H9 (cell line): ENCODE results near the gene DCPS. TPM values are rescaled to one million over a fixed set of nuclear protein-coding genes. Genes with fewer than 3 reads are reported as not detected.

Source experiments
- DNase-seq: peaks from one replicate; pipeline ENCODE4 v3.0.0-alpha.2; 2017
- H2AFZ ChIP-seq: one replicate; pipeline ENCODE4 v1.6.1; 2013; ENCODE audit warnings: mild to moderate bottlenecking, low read length, control low read depth, moderate library complexity
- H2AK5ac ChIP-seq: 2 replicates; pipeline ENCODE4 v1.6.1; 2013; ENCODE audit warnings: low read length, control low read depth, mixed read lengths; ENCODE audit not compliant: insufficient read length
- H2BK120ac ChIP-seq: one replicate; pipeline ENCODE4 v1.6.1; 2013; ENCODE audit warnings: low read depth, mild to moderate bottlenecking, low read length, control low read depth, inconsistent platforms; ENCODE audit not compliant: poor library complexity, severe bottlenecking
- H2BK12ac ChIP-seq: 2 replicates; pipeline ENCODE4 v1.6.1; 2013; ENCODE audit warnings: low read length, control low read depth, mixed read lengths, low read depth; ENCODE audit not compliant: insufficient read length
- H2BK15ac ChIP-seq: 2 replicates; pipeline ENCODE4 v1.6.1; 2013; ENCODE audit warnings: low read depth, low read length, control low read depth
- H2BK20ac ChIP-seq: one replicate; pipeline ENCODE4 v1.6.1; 2013; ENCODE audit warnings: low read depth, mild to moderate bottlenecking, low read length, control low read depth, inconsistent platforms; ENCODE audit not compliant: poor library complexity, severe bottlenecking
- H2BK5ac ChIP-seq: 2 replicates; pipeline ENCODE4 v1.6.1; 2013; ENCODE audit warnings: low read length, control low read depth, mixed read lengths; ENCODE audit not compliant: insufficient read length
- H3K14ac ChIP-seq: 2 replicates; pipeline ENCODE4 v1.6.1; 2013; ENCODE audit warnings: low read length, control low read depth; ENCODE audit not compliant: insufficient read depth
- H3K18ac ChIP-seq: 2 replicates; pipeline ENCODE4 v1.6.1; 2013; ENCODE audit warnings: low read depth, mild to moderate bottlenecking, mixed read lengths, low read length, control low read depth; ENCODE audit not compliant: insufficient read length
- H3K23ac ChIP-seq: 2 replicates; pipeline ENCODE4 v1.6.1; 2013; ENCODE audit warnings: low read length, control low read depth, mixed read lengths, low read depth; ENCODE audit not compliant: insufficient read length
- H3K23me2 ChIP-seq: 2 replicates; pipeline ENCODE4 v1.6.1; 2013; ENCODE audit warnings: low read depth, mild to moderate bottlenecking, mixed read lengths, low read length, control low read depth; ENCODE audit not compliant: insufficient read length, poor library complexity, severe bottlenecking
- H3K27ac ChIP-seq: 2 replicates; pipeline ENCODE4 v1.5.1; 2013; ENCODE audit warnings: low read length, control low read depth, mixed read lengths, low read depth; ENCODE audit not compliant: insufficient read length
- H3K27me3 ChIP-seq: 2 replicates; pipeline ENCODE4 v1.6.1; 2013; ENCODE audit warnings: low read length, control low read depth, inconsistent platforms; ENCODE audit not compliant: insufficient read depth
- H3K4ac ChIP-seq: 2 replicates; pipeline ENCODE4 v1.6.1; 2013; ENCODE audit warnings: low read depth, mild to moderate bottlenecking, control low read depth, inconsistent platforms, low read length, moderate library complexity
- H3K4me1 ChIP-seq: 2 replicates; pipeline ENCODE4 v1.6.1; 2013; ENCODE audit warnings: low read length, control low read depth, inconsistent platforms; ENCODE audit not compliant: insufficient read depth
- H3K4me2 ChIP-seq: 2 replicates; pipeline ENCODE4 v1.6.1; 2013; ENCODE audit warnings: low read length, control low read depth, mixed read lengths; ENCODE audit not compliant: insufficient read length, insufficient read depth
- H3K56ac ChIP-seq: 2 replicates; pipeline ENCODE4 v1.6.1; 2013; ENCODE audit warnings: low read depth, mild to moderate bottlenecking, mixed read lengths, low read length, control low read depth; ENCODE audit not compliant: insufficient read length
- H3K79me1 ChIP-seq: 2 replicates; pipeline ENCODE4 v1.6.1; 2013; ENCODE audit warnings: low read depth, mild to moderate bottlenecking, moderate library complexity, low read length, control low read depth, inconsistent platforms; ENCODE audit not compliant: insufficient read depth, poor library complexity, severe bottlenecking
- H3K79me2 ChIP-seq: 2 replicates; pipeline ENCODE4 v1.6.1; 2013; ENCODE audit warnings: low read length, control low read depth, inconsistent platforms; ENCODE audit not compliant: insufficient read depth
- H3K9ac ChIP-seq: 2 replicates; pipeline ENCODE4 v1.6.1; 2013; ENCODE audit warnings: low read length, control low read depth, mixed read lengths; ENCODE audit not compliant: insufficient read length; ENCODE audit errors: extremely low read depth
- H3K9me3 ChIP-seq: one replicate; pipeline ENCODE4 v1.6.1; 2013; ENCODE audit warnings: low read depth, low read length, inconsistent platforms; ENCODE audit not compliant: control insufficient read depth
- H3T11ph ChIP-seq: one replicate; pipeline ENCODE4 v1.6.1; 2013; ENCODE audit warnings: mild to moderate bottlenecking, low read length, control low read depth, inconsistent platforms
- H4K20me1 ChIP-seq: one replicate; pipeline ENCODE4 v1.6.1; 2013; ENCODE audit not compliant: control insufficient read depth, insufficient read length, insufficient read depth
- H4K5ac ChIP-seq: 2 replicates; pipeline ENCODE4 v1.6.1; 2013; ENCODE audit warnings: low read depth, mild to moderate bottlenecking, mixed read lengths, low read length, control low read depth; ENCODE audit not compliant: insufficient read length
- H4K8ac ChIP-seq: replicated peaks from 2 replicates; pipeline ENCODE4 v1.6.1; 2013; ENCODE audit warnings: low read length, control low read depth, mixed read lengths, low read depth; ENCODE audit not compliant: insufficient read length
- H4K91ac ChIP-seq: 2 replicates; pipeline ENCODE4 v1.6.1; 2013; ENCODE audit warnings: low read depth, mild to moderate bottlenecking, moderate library complexity, mixed read lengths, low read length, control low read depth; ENCODE audit not compliant: insufficient read length
- H3K27ac Mint-ChIP-seq, 3 experiments: 2 replicates in 2 of 3; 3 replicates in 1 of 3; pipeline ENCODE4 v1.8.0; 2020 to 2021; ENCODE audit warnings: mixed read lengths in 3 of 3, mild to moderate bottlenecking in 1 of 3, moderate library complexity in 1 of 3
- H3K27me3 Mint-ChIP-seq: 2 replicates; pipeline ENCODE4 v1.8.0; 2021; ENCODE audit warnings: low read depth, mild to moderate bottlenecking, moderate library complexity, mixed read lengths
- H3K36me3 Mint-ChIP-seq, 3 experiments: 2 replicates in 2 of 3; 3 replicates in 1 of 3; pipeline ENCODE4 v1.8.0; 2020 to 2021; ENCODE audit warnings: low read depth in 3 of 3, mixed read lengths in 3 of 3; ENCODE audit not compliant: insufficient read depth in 1 of 3
- H3K4me1 Mint-ChIP-seq, 2 experiments: 2 replicates each; pipeline ENCODE4 v1.8.0; 2020; ENCODE audit warnings: mixed read lengths in 2 of 2
- H3K4me3 Mint-ChIP-seq, 2 experiments: 2 replicates in 1 of 2; 3 replicates in 1 of 2; pipeline ENCODE4 v1.8.0; 2020 to 2021; ENCODE audit warnings: mild to moderate bottlenecking in 2 of 2, mixed read lengths in 2 of 2, moderate library complexity in 1 of 2
- H3K9me3 Mint-ChIP-seq, 2 experiments: 2 replicates in 1 of 2; 3 replicates in 1 of 2; pipeline ENCODE4 v1.8.0; 2020; ENCODE audit warnings: mild to moderate bottlenecking in 2 of 2, mixed read lengths in 2 of 2, moderate library complexity in 1 of 2
- CTCF ChIP-seq: fragments of 200-600 bp; sonication (generic); conservative IDR thresholded peaks from 3 replicates; pipeline ENCODE4 v1.8.0; 2021; ENCODE audit warnings: antibody characterized with exemption, mild to moderate bottlenecking
- WGBS: extraction: QIAGEN DNeasy Blood & Tissue Kit; methylation state at CpG from one replicate; pipeline ENCODE4 v1.1.7; 2013; ENCODE audit warnings: missing lambda C conversion rate, low lambda C conversion rate, mixed read lengths; ENCODE audit not compliant: insufficient read length; ENCODE audit errors: extremely low coverage; 5-methylcytosine and 5-hydroxymethylcytosine counted together
- total RNA-seq: library from RNA; stranded (reverse); gene quantifications from 2 replicates; pipeline ENCODE4 v1.2.1, GENCODE V29; 2021

DCPS gene
- total RNA-seq, 1 experiment from 2014 or later, result 27.7 TPM

DNA sequence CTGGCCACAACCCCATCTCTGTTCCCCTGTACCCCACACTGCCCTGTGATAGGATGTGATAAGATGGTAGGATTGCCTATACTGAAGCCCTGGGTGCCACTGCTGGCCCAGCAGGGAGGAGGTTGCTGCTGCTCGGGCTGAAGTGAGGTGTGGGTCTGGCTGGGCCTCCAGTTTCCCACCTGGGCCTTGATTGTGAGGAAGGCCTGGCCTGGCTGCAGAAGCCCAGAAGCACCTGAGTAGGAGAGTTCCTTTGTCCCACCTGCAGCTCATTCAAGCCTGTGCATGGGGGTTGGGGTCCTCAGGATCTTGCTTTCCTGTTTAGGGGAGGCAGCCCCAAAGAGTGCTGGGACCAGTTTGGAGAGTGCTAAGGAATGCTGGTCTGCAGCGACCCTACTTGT lies 54.9 kb downstream of the DCPS start:
- WGBS, result no CpG with 5 or more reads among the region's 2 CpGs
- Histone ChIP-seq H3K4me2 (no peak overlapping the region), H3K79me1 (no peaks in the 10 kb centered on the region), H3K4me1 (peaks cover 2% of the 10 kb centered on the region), H3K23me2 (peaks cover 5% of the 10 kb centered on the region), H4K8ac (no peak overlapping the region), H3K27me3 (no peaks in the 10 kb centered on the region), H3K23ac (no peak overlapping the region), H3K9me3 (no peaks in the 10 kb centered on the region), H3K18ac (no peak overlapping the region), H3K56ac (no peak overlapping the region), H3K9ac (no peak overlapping the region), H4K20me1 (no peaks in the 10 kb centered on the region), H3T11ph (no peak overlapping the region), H2AFZ (no peak overlapping the region), H2AK5ac (no peak overlapping the region), H3K27ac (no peak overlapping the region), H2BK12ac (no peak overlapping the region), H2BK15ac (no peak overlapping the region), H4K5ac (no peak overlapping the region), H3K79me2 (peaks cover 5% of the 10 kb centered on the region; the same call in 1 of the 2 replicates), H2BK5ac (no peak overlapping the region), H3K14ac (no peak overlapping the region), H2BK20ac (no peak overlapping the region), H4K91ac (no peak overlapping the region), H3K4ac (no peak overlapping the region), H2BK120ac (no peak overlapping the region)
- H3K9me3 Mint-ChIP-seq, result no peaks in the 10 kb centered on the region; a peak in 1 of 5 replicates
- no peaks in the 10 kb centered on the region for H3K36me3 Mint-ChIP-seq
- TF ChIP-seq CTCF, result no peak
- peaks cover 30 to 51% of the 10 kb centered on the region in 2 experiments for H3K4me1 Mint-ChIP-seq
- H3K27me3 Mint-ChIP-seq, result no peaks in the 10 kb centered on the region; the same call in 1 of the 2 replicates
- H3K27ac Mint-ChIP-seq, result 0 out of 7 replicates have a peak overlapping the region, but pooled peaks of 1 of the 3 experiments have one; percentile 22
- no peak for DNase-seq
- H3K4me3 Mint-ChIP-seq, result no peak overlapping the region
